GM23248 (cell line): ENCODE measurements around the gene RNF113B. TPM values are rescaled to one million over a fixed set of nuclear protein-coding genes. Genes with fewer than 3 reads are reported as not detected.

Experiments used
- DNase-seq: peaks from one replicate; pipeline ENCODE4 v3.0.0-alpha.2; 2015
- H2AFZ ChIP-seq: fragments of 200-600 bp; sonication (generic); 2 replicates; pipeline ENCODE4 v1.6.1; 2016; ENCODE audit warnings: antibody characterized with exemption
- H3F3A ChIP-seq: fragments of 200-600 bp; sonication (generic); 2 replicates; pipeline ENCODE4 v1.6.1; 2016; ENCODE audit warnings: mild to moderate bottlenecking, antibody characterized with exemption, mixed run types; ENCODE audit not compliant: insufficient read depth
- H3K27ac ChIP-seq: fragments of 200-600 bp; sonication (generic); 2 replicates; pipeline ENCODE4 v1.5.1; 2016; ENCODE audit warnings: mild to moderate bottlenecking
- H3K27me3 ChIP-seq: fragments of 200-600 bp; sonication (generic); replicated peaks from 2 replicates; pipeline ENCODE4 v1.6.1; 2016; ENCODE audit warnings: mild to moderate bottlenecking; ENCODE audit not compliant: insufficient read depth
- H3K36me3 ChIP-seq: fragments of 200-600 bp; sonication (generic); 2 replicates; pipeline ENCODE4 v1.6.1; 2016; ENCODE audit warnings: low read depth, mild to moderate bottlenecking
- H3K4me1 ChIP-seq: fragments of 200-600 bp; sonication (generic); 2 replicates; pipeline ENCODE4 v1.6.1; 2016; ENCODE audit warnings: mild to moderate bottlenecking; ENCODE audit not compliant: insufficient read depth
- H3K4me2 ChIP-seq: fragments of 200-600 bp; sonication (generic); one replicate; pipeline ENCODE4 v1.6.1; 2016; ENCODE audit warnings: mild to moderate bottlenecking; ENCODE audit not compliant: unreplicated experiment
- H3K4me3 ChIP-seq: fragments of 200-600 bp; sonication (generic); 2 replicates; pipeline ENCODE4 v1.5.1; 2016; ENCODE audit warnings: mild to moderate bottlenecking
- H3K79me2 ChIP-seq: fragments of 200-600 bp; sonication (generic); 2 replicates; pipeline ENCODE4 v1.6.1; 2016; ENCODE audit warnings: mild to moderate bottlenecking; ENCODE audit not compliant: insufficient read depth
- H3K9ac ChIP-seq: fragments of 200-600 bp; sonication (generic); 2 replicates; pipeline ENCODE4 v1.6.1; 2016; ENCODE audit warnings: mild to moderate bottlenecking
- H3K9me2 ChIP-seq: fragments of 200-600 bp; sonication (generic); 2 replicates; pipeline ENCODE4 v1.6.1; 2016; ENCODE audit warnings: mixed run types, mild to moderate bottlenecking, moderate library complexity; ENCODE audit not compliant: insufficient read depth
- H3K9me3 ChIP-seq: fragments of 200-600 bp; sonication (generic); one replicate; pipeline ENCODE4 v1.6.1; 2017; ENCODE audit warnings: low read depth
- H4K20me1 ChIP-seq: fragments of 200-600 bp; sonication (generic); 2 replicates; pipeline ENCODE4 v1.6.0; 2016; ENCODE audit not compliant: insufficient read depth
- EZH2 ChIP-seq: fragments of 200-600 bp; sonication (generic); IDR thresholded peaks from 2 replicates; pipeline ENCODE4 v1.6.1; 2018; ENCODE audit warnings: antibody characterized with exemption, mild to moderate bottlenecking; ENCODE audit not compliant: insufficient read depth, poor library complexity, severe bottlenecking
- EZH2phosphoT487 ChIP-seq: fragments of 200-600 bp; sonication (generic); IDR thresholded peaks from 2 replicates; pipeline ENCODE4 v1.6.1; 2018; ENCODE audit warnings: antibody characterized with exemption, moderate library complexity, mild to moderate bottlenecking, low read depth; ENCODE audit not compliant: insufficient read depth
- WGBS, 2 experiments: methylation state at CpG; one replicate each; pipeline ENCODE4 v1.1.6; 2015 to 2017; ENCODE audit warnings: low lambda C conversion rate in 2 of 2, low coverage in 1 of 2; ENCODE audit errors: missing lambda C conversion rate in 2 of 2; 5-methylcytosine and 5-hydroxymethylcytosine counted together
- in situ Hi-C: fragments of 300-500 bp; cut with MboI; formaldehyde crosslinking; loops from 2 replicates; pipeline ENCODE4 v1.15.0; 2020
- polyA plus RNA-seq: library from polyadenylated mRNA; unstranded; fragments of >200 nt; fragmentation: Nextera tagmentation; extraction: Ambion mirVana; gene quantifications from 2 replicates; pipeline ENCODE4 v1.2.1, GENCODE V29; 2016
- total RNA-seq: library from RNA; depleted of rRNA; stranded (reverse); fragments of >200 nt; shearing (Covaris generic); gene quantifications from 2 replicates; pipeline ENCODE4 v1.2.3, GENCODE V29; 2014

Gene RNF113B
- total and polyA plus RNA-seq, 2 experiments from 2014 or later, result not detected

DNA sequence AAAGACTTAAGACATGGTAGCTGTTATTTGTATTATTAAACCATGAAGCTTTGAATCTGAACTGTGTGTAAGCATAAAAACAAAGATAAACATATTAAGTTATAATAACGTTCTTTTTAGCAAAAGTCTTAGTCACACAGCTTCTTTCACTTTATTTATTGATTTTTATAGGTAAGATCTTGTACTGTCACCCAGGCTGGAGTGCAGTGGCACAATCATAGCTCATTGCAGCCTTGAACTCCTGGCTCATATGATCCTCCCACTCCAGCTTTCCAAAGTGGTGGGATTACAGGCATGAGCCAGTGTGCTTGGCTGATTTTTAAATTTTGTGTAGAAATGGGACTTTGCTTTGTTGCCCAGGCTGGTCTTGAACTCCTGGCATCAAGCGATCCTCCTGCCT lies 20.8 kb downstream of the RNF113B start:
- Histone ChIP-seq H3K27me3 (no peaks in the 10 kb centered on the region), H3K4me2 (no peak overlapping the region), H3K36me3 (no peaks in the 10 kb centered on the region), H3K9me2 (no peaks in the 10 kb centered on the region), H4K20me1 (peaks cover 7% of the 10 kb centered on the region; the same call in 1 of the 2 replicates), H3F3A (no peaks in the 10 kb centered on the region), H3K4me3 (no peak overlapping the region), H3K4me1 (no peaks in the 10 kb centered on the region), H3K9ac (no peak overlapping the region), H3K27ac (no peak overlapping the region), H3K79me2 (peaks cover 97% of the 10 kb centered on the region), H3K9me3 (no peaks in the 10 kb centered on the region), H2AFZ (no peak overlapping the region)
- no peak for DNase-seq
- no peak for TF ChIP-seq EZH2phosphoT487
- in situ Hi-C loops, result no loop called here
- WGBS, 2 experiments, result 70 to 79% methylated on average over 2 of the region's 2 CpGs

DNA sequence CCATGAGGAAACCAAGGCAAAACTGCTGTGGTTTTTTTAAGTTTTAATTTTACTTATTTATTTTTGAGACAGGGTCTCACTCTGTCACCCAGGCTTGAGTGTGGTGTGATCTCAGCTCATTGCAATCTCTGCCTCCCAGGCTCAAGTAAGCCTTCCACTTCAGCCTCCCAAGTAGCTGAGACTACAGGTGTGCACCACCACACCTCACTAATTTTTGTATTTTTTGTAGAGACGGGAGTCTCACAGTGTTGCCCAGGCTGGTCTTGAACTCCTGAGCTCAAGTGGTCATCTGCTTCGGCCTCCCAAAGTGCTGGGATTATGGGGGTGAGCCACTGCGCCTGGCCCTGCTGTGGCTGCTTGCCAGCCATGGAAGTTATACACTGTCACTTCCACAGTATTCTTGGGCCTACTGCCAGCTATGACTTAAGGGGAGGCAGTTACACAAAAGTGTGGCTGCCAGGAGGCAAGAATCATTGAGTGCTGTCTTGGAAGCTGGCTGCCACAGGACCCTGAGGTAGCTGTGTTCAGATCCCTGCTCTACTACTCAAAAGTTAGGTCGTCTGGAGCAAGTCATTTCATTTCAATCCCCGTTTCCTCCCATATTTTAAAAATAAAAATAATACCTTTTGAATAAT lies 21.5 kb downstream of the RNF113B start:
- Histone ChIP-seq H3K27ac (no peak overlapping the region), H3K9ac (no peak overlapping the region), H3K36me3 (no peaks in the 10 kb centered on the region), H3K4me3 (no peak overlapping the region), H3K4me1 (no peaks in the 10 kb centered on the region), H3K79me2 (peaks cover 97% of the 10 kb centered on the region), H3K9me2 (no peaks in the 10 kb centered on the region), H3K4me2 (no peak overlapping the region), H3F3A (no peaks in the 10 kb centered on the region), H3K27me3 (no peaks in the 10 kb centered on the region), H3K9me3 (no peaks in the 10 kb centered on the region), H4K20me1 (peaks cover 7% of the 10 kb centered on the region; the same call in 1 of the 2 replicates), H2AFZ (no peak overlapping the region)
- TF ChIP-seq EZH2phosphoT487 (no peak), EZH2 (no peak)
- peak; percentile 74 for DNase-seq
- 59 to 73% methylated on average over 5 of the region's 5 CpGs for WGBS, 2 experiments
- in situ Hi-C loops, result no loop called here

DNA sequence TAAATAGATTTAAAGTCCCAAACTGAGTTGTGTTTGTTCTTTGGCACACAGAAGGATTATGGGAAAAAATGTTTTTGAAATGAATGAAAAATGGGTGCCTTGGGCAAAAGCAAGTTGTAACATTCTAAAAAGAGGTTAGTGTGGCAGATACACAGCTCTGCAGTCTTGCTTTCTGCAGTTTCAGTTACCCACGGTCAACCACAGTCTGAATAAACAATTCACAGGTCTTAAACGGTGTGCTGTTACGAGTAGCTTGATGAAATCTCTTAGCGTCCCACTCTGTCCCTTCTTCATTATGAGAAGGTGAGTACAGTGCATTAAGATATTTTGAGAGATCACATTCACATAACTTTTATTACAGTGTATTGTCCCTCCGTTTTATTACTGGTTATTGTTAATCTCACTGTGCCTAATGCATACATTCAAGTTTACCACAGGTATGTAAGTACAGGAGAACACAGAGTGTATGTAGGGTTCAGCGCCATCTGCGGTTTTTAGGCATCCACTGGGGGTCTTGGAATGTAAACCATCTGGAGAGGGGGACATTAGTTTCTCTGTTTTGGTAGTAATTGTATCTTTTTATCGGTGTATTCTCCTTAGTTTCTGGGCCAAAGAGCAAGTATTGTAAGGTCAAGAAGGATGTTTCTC lies 26.1 kb downstream of the RNF113B start:
- Histone ChIP-seq H3K79me2 (peaks cover 97% of the 10 kb centered on the region), H3K9me3 (no peaks in the 10 kb centered on the region), H3K4me1 (peaks cover under 1% of the 10 kb centered on the region), H3F3A (peaks cover 1% of the 10 kb centered on the region), H3K9me2 (no peaks in the 10 kb centered on the region), H3K27me3 (no peaks in the 10 kb centered on the region), H3K4me3 (no peak overlapping the region), H3K9ac (no peak overlapping the region), H3K36me3 (no peaks in the 10 kb centered on the region), H3K27ac (no peak overlapping the region), H3K4me2 (no peak overlapping the region), H4K20me1 (peaks cover 13% of the 10 kb centered on the region; the same call in 1 of the 2 replicates), H2AFZ (no peak overlapping the region)
- 94 to 97% methylated on average over 8 of the region's 8 CpGs for WGBS, 2 experiments
- no peak for DNase-seq
- TF ChIP-seq EZH2phosphoT487 (no peak), EZH2 (no peak)
- in situ Hi-C loops, result no loop called here

DNA sequence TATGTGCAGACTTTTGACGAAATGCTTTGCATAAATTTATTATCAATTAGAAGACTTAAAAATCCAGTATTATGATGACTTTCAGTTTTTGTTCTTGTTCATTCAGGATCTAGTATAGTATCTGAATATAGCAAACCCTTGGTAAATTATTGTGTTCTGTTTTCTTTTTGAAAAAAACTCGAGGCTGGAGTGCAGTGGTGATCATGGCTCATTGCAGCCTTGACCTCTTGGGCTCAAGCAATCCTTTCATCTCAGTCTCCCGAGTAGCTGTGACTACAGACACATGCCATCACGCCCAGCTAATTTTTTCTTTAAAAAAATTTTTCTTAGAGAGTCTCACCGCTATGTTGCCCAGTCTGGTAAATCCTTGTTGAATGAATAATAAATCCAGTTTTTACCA lies 29.5 kb downstream of the RNF113B start:
- in situ Hi-C loops, result no loop called here
- Histone ChIP-seq H3K9ac (no peak overlapping the region), H3K4me3 (no peak overlapping the region), H3F3A (peaks cover 21% of the 10 kb centered on the region), H3K9me3 (no peaks in the 10 kb centered on the region), H3K36me3 (no peaks in the 10 kb centered on the region), H3K4me1 (peaks cover 15% of the 10 kb centered on the region), H3K27ac (no peak overlapping the region), H4K20me1 (peaks cover 11% of the 10 kb centered on the region; the same call in 1 of the 2 replicates), H3K9me2 (no peaks in the 10 kb centered on the region), H3K27me3 (no peaks in the 10 kb centered on the region), H3K79me2 (peaks cover 86% of the 10 kb centered on the region), H2AFZ (no peak overlapping the region), H3K4me2 (no peak overlapping the region)
- TF ChIP-seq EZH2phosphoT487 (no peak), EZH2 (no peak)
- no peak for DNase-seq
- WGBS, 2 experiments, result 70 to 79% methylated on average over 5 of the region's 5 CpGs
